ENCODE data around the gene HAPLN3.

HAPLN3 gene

DNA sequence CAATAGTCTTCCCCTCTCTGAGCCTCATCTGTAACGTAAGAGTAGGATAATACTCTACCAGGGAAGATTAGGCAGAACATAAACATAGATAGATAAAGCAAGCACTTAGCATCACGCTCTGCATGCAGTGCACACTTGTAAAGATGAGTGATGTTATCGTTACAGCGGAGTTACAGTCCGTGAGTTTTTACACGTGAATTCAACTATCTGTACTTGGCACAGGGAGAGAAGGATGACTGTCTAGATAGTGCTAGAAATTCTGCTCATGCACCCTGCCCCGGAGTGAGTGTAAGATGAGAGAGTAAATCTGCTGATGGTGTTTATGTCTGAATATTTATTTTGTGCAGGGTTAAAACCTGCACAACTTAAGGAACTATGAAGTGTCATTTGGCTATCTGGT lies 35.8 kb downstream of the HAPLN3 start:
- no peak for DNase-seq

DNA sequence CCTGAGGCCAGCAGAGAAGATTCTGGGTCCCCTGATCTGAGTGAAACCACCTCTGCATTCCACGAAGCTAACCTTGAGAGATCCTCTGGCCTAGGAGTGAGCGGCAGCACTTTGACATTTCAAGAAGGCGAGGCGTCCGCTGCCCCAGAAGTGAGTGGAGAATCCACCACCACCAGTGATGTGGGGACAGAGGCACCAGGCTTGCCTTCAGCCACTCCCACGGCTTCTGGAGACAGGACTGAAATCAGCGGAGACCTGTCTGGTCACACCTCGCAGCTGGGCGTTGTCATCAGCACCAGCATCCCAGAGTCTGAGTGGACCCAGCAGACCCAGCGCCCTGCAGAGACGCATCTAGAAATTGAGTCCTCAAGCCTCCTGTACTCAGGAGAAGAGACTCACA lies 36.4 kb downstream of the HAPLN3 start:
- DNase-seq = no peak

DNA sequence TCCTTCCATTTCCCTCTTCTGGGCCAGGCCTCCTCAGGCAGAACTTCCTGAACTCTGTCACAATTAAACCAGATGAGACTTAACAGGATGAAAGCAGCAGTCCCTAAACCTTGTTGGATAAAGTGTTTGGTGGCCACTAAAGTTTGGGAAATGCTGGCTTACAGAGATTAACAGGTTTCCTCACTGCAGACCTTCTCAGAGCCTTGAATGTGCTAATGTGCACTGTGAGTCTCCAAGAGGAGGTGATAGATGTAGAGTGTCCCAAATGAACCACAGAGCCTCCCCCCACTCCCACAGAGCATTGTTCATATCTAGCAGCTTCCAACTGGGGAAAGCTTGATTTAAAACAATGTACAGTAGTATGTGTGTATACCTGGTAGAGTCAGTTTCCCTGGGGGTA lies 42.9 kb downstream of the HAPLN3 start:
- DNase-seq = no peak

GRCh38 chr15:88849376-88850072 lies 45.8 kb downstream of the HAPLN3 start:
- no peak for DNase-seq

DNA sequence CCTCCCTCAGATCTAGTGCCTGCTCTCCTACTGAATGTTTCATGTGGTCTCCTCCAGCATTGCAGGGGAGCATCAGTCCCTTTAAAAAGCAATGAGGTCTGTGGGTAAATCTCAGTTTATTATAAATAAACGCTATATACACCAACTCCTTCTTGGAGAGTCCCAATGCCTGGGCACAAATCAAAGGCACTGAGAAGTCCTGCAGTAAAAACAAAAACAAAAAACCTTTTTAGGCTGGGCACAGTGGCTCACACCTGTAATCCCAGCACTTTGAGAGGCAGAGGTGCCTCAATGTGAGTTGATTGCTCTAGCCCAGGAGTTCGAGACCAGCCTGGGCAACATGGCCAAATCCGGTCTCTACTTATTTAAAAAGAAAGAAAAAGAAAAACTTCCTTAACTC lies 47.1 kb downstream of the HAPLN3 start:
- no peak for DNase-seq

- no peak for DNase-seq
These were observed 48.2 kb downstream of the HAPLN3 start for GRCh38 chr15:88847144-88847543.

DNA sequence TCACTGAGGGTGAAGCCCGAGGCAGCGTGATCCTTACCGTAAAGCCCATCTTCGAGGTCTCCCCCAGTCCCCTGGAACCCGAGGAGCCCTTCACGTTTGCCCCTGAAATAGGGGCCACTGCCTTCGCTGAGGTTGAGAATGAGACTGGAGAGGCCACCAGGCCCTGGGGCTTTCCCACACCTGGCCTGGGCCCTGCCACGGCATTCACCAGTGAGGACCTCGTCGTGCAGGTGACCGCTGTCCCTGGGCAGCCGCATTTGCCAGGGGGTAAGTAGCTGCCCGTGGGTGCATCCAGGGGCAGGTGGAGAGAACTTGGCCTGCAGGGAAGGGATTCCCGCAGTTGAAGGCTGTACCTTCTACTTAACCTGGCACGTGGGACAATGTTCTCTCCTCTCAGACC lies 49.7 kb downstream of the HAPLN3 start:
- DNase-seq = no peak

- no peak for DNase-seq
These were observed 50.5 kb downstream of the HAPLN3 start for GRCh38 chr15:88844749-88845386.

DNA sequence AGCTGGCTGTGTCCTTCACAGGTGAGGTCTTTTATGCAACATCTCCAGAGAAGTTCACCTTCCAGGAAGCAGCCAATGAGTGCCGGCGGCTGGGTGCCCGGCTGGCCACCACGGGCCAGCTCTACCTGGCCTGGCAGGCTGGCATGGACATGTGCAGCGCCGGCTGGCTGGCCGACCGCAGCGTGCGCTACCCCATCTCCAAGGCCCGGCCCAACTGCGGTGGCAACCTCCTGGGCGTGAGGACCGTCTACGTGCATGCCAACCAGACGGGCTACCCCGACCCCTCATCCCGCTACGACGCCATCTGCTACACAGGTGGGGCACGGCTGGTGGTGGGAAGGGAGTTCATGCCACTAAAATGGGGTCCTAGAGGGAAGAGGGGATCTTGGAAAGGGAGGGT lies 52.0 kb downstream of the HAPLN3 start:
- no peak for DNase-seq

- DNase-seq = no peak
These were observed 53.2 kb downstream of the HAPLN3 start for GRCh38 chr15:88842156-88842555.

GRCh38 chr15:88841236-88841635 lies 54.1 kb downstream of the HAPLN3 start:
- DNase-seq = peak; percentile 72

DNA sequence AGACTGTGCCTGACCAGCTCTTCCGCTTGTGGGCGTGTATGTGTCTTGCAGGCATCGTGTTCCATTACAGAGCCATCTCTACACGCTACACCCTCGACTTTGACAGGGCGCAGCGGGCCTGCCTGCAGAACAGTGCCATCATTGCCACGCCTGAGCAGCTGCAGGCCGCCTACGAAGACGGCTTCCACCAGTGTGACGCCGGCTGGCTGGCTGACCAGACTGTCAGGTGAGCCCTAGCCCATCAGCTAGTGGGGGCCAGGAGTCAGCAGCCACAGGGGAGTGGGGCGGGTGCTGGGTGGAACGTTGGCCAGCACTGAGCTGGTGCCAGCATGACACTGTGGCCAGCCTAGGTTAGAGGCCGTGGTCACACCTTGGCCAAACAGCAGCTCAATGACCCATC lies 55.4 kb downstream of the HAPLN3 start:
- DNase-seq = no peak

GRCh38 chr15:88839146-88839545 lies 56.2 kb downstream of the HAPLN3 start:
- no peak for DNase-seq

DNA sequence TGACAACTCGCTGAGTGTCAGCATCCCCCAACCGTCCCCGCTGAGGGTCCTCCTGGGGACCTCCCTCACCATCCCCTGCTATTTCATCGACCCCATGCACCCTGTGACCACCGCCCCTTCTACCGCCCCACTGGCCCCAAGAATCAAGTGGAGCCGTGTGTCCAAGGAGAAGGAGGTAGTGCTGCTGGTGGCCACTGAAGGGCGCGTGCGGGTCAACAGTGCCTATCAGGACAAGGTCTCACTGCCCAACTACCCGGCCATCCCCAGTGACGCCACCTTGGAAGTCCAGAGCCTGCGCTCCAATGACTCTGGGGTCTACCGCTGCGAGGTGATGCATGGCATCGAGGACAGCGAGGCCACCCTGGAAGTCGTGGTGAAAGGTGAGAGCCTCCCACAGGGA lies 56.7 kb downstream of the HAPLN3 start:
- no peak for DNase-seq

DNA sequence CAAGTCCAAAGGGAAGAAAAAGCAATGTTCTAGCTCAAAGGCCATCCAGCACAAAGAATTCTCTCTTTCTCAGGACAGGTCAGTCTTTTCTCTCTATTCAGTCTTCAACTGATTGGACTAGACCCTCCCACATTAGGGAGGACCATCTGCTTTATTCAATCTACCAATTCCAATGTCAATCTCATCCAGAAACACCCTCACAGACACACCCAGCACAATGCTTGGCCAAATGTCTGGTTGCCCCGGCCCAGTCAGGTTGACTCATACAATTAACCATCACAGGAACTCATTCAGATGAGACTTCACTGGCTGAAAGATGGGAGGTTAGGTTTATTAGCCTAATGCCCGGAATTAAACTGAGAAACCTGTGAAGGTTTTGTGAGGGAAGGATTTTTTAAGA lies 59.7 kb downstream of the HAPLN3 start:
- DNase-seq = peak; percentile 67

GRCh38 chr15:88835119-88835518 lies 60.2 kb downstream of the HAPLN3 start:
- peak; percentile 31 for DNase-seq

GRCh38 chr15:88834211-88834812 lies 61.0 kb downstream of the HAPLN3 start:
- DNase-seq = peak; percentile 85

DNA sequence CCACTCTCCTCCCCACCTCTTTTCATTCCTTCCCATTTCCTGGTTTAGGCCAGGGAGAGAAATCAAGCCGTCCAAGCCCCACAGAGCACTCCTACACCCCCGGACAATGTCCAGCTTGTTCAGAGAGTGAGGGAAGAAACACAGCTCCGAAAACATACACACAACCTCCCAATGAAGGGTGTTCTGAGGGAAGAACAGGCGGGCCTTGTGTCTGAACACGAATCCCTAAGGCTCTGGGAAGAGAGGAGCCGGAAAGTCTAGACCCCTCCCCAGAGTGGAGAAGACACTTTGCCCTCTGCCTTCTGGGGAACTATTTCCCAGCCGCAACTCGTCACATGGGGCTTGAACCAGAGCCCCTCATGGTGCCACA lies 61.6 kb downstream of the HAPLN3 start:
- peak; percentile 48 for DNase-seq

DNA sequence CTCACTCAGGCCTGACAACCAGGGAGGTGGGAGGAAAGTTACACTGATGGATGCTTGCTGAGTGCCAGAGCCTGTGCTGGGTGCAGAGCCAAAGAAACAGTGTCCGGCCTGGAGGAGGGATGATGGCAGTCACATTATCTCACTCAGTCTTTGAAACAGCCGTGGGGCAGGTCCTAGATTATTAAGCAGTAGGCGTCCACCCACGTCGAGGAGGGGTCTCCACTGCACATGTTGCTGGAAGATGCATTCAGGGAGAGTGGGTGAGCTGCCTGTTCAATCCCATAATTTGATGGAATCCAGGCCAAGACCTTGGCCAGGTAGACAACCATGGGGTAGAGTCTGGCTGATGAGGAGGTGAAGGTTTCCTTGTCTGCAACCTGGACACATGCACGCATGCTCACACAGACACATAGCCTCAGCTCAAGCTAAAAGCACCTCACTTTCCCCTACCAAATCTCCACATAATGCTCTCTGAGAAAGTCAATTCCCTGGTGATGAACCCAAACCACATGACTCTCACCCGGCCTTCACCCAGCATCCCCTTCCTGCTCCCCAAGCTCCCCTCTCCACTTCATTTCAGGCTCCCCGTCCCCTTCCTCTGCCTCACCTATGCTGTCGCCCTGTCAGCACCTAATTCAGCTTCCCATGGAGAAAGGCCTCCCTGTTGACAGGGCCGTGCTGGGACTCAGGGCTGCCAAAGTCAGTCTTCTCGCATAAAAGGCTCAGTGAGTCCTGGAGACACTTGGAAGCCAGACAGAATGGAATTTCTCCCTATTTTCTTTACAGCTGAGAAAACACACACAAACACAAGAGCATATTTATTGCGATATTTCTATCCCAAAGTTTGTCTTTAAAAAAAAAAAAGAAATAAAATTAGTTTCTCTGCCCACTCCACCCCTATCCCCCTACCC lies 62.3 kb downstream of the HAPLN3 start:
- DNase-seq = peak; percentile 61

DNA sequence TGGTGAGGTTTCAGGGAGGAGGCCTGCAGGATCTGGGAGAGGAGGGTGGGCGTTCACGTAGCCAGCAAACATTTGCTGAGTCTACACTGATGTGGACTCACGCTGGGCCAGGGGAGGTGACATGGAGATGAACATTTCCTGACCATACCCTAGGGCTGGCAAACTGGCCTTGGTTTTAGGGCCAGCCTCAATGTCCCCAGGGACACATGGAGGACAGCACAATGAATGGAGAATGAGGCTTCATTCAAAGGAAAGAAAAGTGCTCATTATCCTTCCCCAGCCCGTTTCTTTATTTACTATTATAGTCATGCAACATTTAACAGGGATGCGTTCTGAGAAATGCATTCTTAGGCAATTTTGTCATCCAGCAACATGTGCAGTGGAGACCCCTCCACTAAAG lies 65.3 kb downstream of the HAPLN3 start:
- DNase-seq = peak; percentile 52

DNA sequence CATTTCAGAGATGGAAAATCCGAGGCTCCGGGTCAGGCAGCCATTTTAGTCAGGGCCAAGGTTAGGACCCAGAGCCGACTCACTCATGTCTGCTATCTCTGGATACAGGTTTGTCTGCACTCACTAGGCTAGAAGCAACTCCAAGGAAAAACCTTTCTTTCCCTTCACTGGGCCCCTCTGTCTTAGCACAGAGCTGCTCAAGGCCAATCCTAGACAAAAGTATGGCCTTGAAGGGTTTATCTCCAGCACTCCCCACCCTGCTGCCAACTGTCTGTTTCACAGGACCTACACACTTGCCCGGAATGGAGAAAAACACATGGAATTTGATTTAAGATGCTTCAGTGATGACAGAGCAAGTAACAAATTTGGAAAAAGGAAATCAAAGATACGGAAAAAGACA lies 66.6 kb downstream of the HAPLN3 start:
- DNase-seq = peak; percentile 48

Data from fibroblast of skin of scalp (primary cell).